Endothelial cell of umbilical vein (primary cell): ENCODE measurements around the gene LRRC8C. TPM values are rescaled to one million over a fixed set of nuclear protein-coding genes. Genes with fewer than 3 reads are reported as not detected.
A peak's percentile ranks its signal among the peaks of the same experiment; 100 is the strongest.

Experiments
- BruUV-seq: library from RNA; stranded (reverse); fragments of 400-500 nt; replicated peaks from 2 replicates; lab custom pipeline; 2021; lab: Mats Ljungman, UMichigan
- CTCF ChIA-PET: fragments of 300-600, 350-600 bp; sonication (Branson Sonifier 250); formaldehyde crosslinking; loops from one replicate; lab custom pipeline; 2021; ENCODE audit warnings: antibody characterized with exemption, inconsistent platforms; lab: Charles Lee
- POLR2A ChIA-PET: fragments of 300-600, 350-600 bp; sonication (Branson Sonifier 250); formaldehyde crosslinking; loops from one replicate; lab custom pipeline; 2021; ENCODE audit warnings: antibody characterized with exemption, inconsistent platforms; lab: Charles Lee
- DNase-seq: peaks from one replicate; pipeline ENCODE4 v3.0.0-alpha.2; 2011; ENCODE audit warnings: low read depth, low spot score
- FAIRE-seq: peaks from 2 replicates; lab custom pipeline; 2011; peaks lifted over from hg19 to GRCh38; lab: Jason Lieb, UNC
- H2AFZ ChIP-seq: 2 replicates; pipeline ENCODE4 v1.6.0; 2012; ENCODE audit warnings: low read depth, low read length, control low read depth, inconsistent platforms
- H3K27ac ChIP-seq: 2 replicates; pipeline ENCODE4 v1.5.1; 2011; ENCODE audit warnings: low read depth, mild to moderate bottlenecking, control low read depth, low read length, moderate library complexity; ENCODE audit not compliant: insufficient read depth
- H3K27me3 ChIP-seq, 2 experiments: 2 replicates each; pipeline versions ENCODE4 v1.6.0 to v1.6.1; 2011; ENCODE audit warnings: low read length in 2 of 2, mixed read lengths in 1 of 2; ENCODE audit not compliant: control insufficient read depth in 2 of 2, insufficient read depth in 2 of 2
- H3K36me3 ChIP-seq, 2 experiments: 2 replicates in 1 of 2; 3 replicates in 1 of 2; pipeline ENCODE4 v1.5.1; 2011; ENCODE audit warnings: low read length in 2 of 2, mild to moderate bottlenecking in 1 of 2, moderate library complexity in 1 of 2; ENCODE audit not compliant: control insufficient read depth in 2 of 2, insufficient read depth in 2 of 2; ENCODE audit errors: extremely low read depth in 1 of 2
- H3K4me1 ChIP-seq: 3 replicates; pipeline ENCODE4 v1.5.1; 2011; ENCODE audit warnings: mild to moderate bottlenecking, low read length; ENCODE audit not compliant: control insufficient read depth, insufficient read depth; ENCODE audit errors: extremely low read depth
- H3K4me2 ChIP-seq: 2 replicates; pipeline ENCODE4 v1.6.1; 2011; ENCODE audit warnings: low read length, control low read depth, mixed read lengths; ENCODE audit not compliant: insufficient read depth
- H3K4me3 ChIP-seq, 3 experiments: fragments of 200-600 bp in 1 of 3; sonication (generic), shearing (Covaris generic) in 1 of 3; replicated peaks in 1 of 3; 2 replicates each; pipeline ENCODE4 v1.5.1; 2011 to 2016; ENCODE audit warnings: control low read depth in 3 of 3, low read length in 3 of 3, mild to moderate bottlenecking in 2 of 3, inconsistent platforms in 1 of 3, low read depth in 1 of 3, moderate library complexity in 1 of 3; ENCODE audit not compliant: insufficient read depth in 1 of 3
- H3K79me2 ChIP-seq: 2 replicates; pipeline ENCODE4 v1.6.0; 2012; ENCODE audit warnings: low read length, inconsistent platforms; ENCODE audit not compliant: control insufficient read depth, insufficient read depth
- H3K9ac ChIP-seq: replicated peaks from 2 replicates; pipeline ENCODE3; 2011; ENCODE audit warnings: low read length, control low read depth; ENCODE audit not compliant: insufficient read depth; ENCODE audit errors: extremely low read depth
- H3K9me1 ChIP-seq: replicated peaks from 3 replicates; pipeline ENCODE4 v1.6.0; 2011; ENCODE audit warnings: mild to moderate bottlenecking, low read length; ENCODE audit not compliant: control insufficient read depth, insufficient read depth; ENCODE audit errors: extremely low read depth
- H3K9me3 ChIP-seq: replicated peaks from 2 replicates; pipeline ENCODE4 v1.5.1; 2012; ENCODE audit warnings: low read length, inconsistent platforms; ENCODE audit not compliant: control insufficient read depth, insufficient read depth
- H4K20me1 ChIP-seq: replicated peaks from 2 replicates; pipeline ENCODE3; 2011; ENCODE audit warnings: mild to moderate bottlenecking, low read length; ENCODE audit not compliant: control insufficient read depth, insufficient read depth; ENCODE audit errors: extremely low read depth
- EZH2 ChIP-seq: IDR thresholded peaks from 2 replicates; pipeline ENCODE4 v1.6.1; 2012; ENCODE audit warnings: borderline replicate concordance, low read depth, mild to moderate bottlenecking, moderate library complexity, low read length, inconsistent platforms; ENCODE audit not compliant: severe bottlenecking
- FOS ChIP-seq: IDR thresholded peaks from 2 replicates; pipeline ENCODE4 v1.6.1; 2011; ENCODE audit warnings: mild to moderate bottlenecking, low read length, moderate library complexity, borderline replicate concordance; ENCODE audit not compliant: insufficient read depth
- GATA2 ChIP-seq: IDR thresholded peaks from 2 replicates; pipeline ENCODE4 v1.7.0; 2011; ENCODE audit warnings: low read depth, mild to moderate bottlenecking, moderate library complexity, mixed read lengths, low read length; ENCODE audit not compliant: insufficient read length, insufficient read depth
- JUN ChIP-seq: IDR thresholded peaks from 2 replicates; pipeline ENCODE4 v1.6.1; 2011; ENCODE audit warnings: borderline replicate concordance, low read depth; ENCODE audit not compliant: insufficient read length, insufficient read depth
- MAX ChIP-seq: IDR thresholded peaks from 2 replicates; pipeline ENCODE4 v1.6.1; 2011; ENCODE audit not compliant: insufficient read depth, insufficient read length
- MYC ChIP-seq: IDR thresholded peaks from one replicate; pipeline ENCODE4 v1.6.1; 2011; ENCODE audit warnings: mild to moderate bottlenecking, low read depth, low read length
- POLR2A ChIP-seq: IDR thresholded peaks from 2 replicates; pipeline ENCODE4 v1.6.1; 2012; ENCODE audit warnings: low read depth, mild to moderate bottlenecking, control low read depth, low read length
- POLR2AphosphoS5 ChIP-seq: IDR thresholded peaks from 2 replicates; pipeline ENCODE4 v1.6.1; 2012; ENCODE audit warnings: low read depth, mild to moderate bottlenecking, control low read depth, low read length, moderate library complexity; ENCODE audit not compliant: insufficient read depth
- dilution Hi-C: fragments of 300-500 bp; cut with MboI; formaldehyde crosslinking; loops from one replicate; pipeline ENCODE4 v1.15.0; 2019; ENCODE audit warnings: low sequenced_read_pairs; ENCODE audit not compliant: extremely low pct_ligation_motif_present
- intact Hi-C: fragments of 100-400 bp; cut with micrococcal nuclease; formaldehyde crosslinking; loops from one replicate; pipeline ENCODE4 v1.10.0; 2022
- polyA plus RNA-seq, 4 experiments: library from polyadenylated mRNA; depleted of rRNA in 3 of 4; stranded (reverse) in 3 of 4; unstranded in 1 of 4; fragments of >200 nt; gene quantifications; 2 replicates each; pipeline versions ENCODE4 v1.2.1 to v1.2.3, GENCODE V29; 2011 to 2012; ENCODE audit warnings: missing spikeins in 1 of 4
- total RNA-seq: library from RNA; stranded (reverse); gene quantifications from 2 replicates; pipeline ENCODE4 v1.2.3, GENCODE V29; 2021
- TF ChIP-seq, protein P1 (sequence below), 2 donors: IDR thresholded peaks; 1 replicate in 1 of 2; 2 replicates in 1 of 2; pipeline ENCODE4 v1.5.1; 2011; ENCODE audit warnings: low read length in 2 of 2, mild to moderate bottlenecking in 2 of 2, moderate library complexity in 2 of 2, control low read depth in 1 of 2, inconsistent platforms in 1 of 2, low read depth in 1 of 2; ENCODE audit not compliant: insufficient read depth in 1 of 2; ENCODE audit errors: extremely low read depth in 1 of 2

Gene LRRC8C
- total and polyA plus RNA-seq, 2 donors (not counting 3 experiments of a cell fraction or from before 2014, with no cell fraction given): 33.6 to 51.5 TPM

- no peaks in the 10 kb centered on the region for H4K20me1 ChIP-seq
- intact Hi-C loops: no loop called here
- no TSS peak for BruUV-seq
- POLR2A ChIA-PET: no interaction called here
- H3K4me3 ChIP-seq: no peak overlapping the region
- H3K79me2 ChIP-seq: no peaks in the 10 kb centered on the region
- H3K9me1 ChIP-seq: no peaks in the 10 kb centered on the region
- dilution Hi-C loops: no loop called here
- H3K4me1 ChIP-seq: peaks cover 40% of the 10 kb centered on the region
- H2AFZ ChIP-seq: no peak overlapping the region
- H3K9me3 ChIP-seq: no peaks in the 10 kb centered on the region
- no peak overlapping the region for H3K27ac ChIP-seq
- no peaks in the 10 kb centered on the region for H3K27me3 ChIP-seq
- H3K9ac ChIP-seq: no peak overlapping the region
- DNase-seq (peak; percentile 73), FAIRE-seq (no peak)
- CTCF ChIA-PET: interaction anchor here (0.8 to 2.6 kb wide), 5 partner anchors 8 to 95 kb away, joined by 3 to 11 read pairs (median 3); partner anchors contain the start of gene LRRC8C
- no peak overlapping the region for H3K4me2 ChIP-seq
- H3K36me3 ChIP-seq: no peaks in the 10 kb centered on the region
- TF ChIP-seq, protein P1, sequence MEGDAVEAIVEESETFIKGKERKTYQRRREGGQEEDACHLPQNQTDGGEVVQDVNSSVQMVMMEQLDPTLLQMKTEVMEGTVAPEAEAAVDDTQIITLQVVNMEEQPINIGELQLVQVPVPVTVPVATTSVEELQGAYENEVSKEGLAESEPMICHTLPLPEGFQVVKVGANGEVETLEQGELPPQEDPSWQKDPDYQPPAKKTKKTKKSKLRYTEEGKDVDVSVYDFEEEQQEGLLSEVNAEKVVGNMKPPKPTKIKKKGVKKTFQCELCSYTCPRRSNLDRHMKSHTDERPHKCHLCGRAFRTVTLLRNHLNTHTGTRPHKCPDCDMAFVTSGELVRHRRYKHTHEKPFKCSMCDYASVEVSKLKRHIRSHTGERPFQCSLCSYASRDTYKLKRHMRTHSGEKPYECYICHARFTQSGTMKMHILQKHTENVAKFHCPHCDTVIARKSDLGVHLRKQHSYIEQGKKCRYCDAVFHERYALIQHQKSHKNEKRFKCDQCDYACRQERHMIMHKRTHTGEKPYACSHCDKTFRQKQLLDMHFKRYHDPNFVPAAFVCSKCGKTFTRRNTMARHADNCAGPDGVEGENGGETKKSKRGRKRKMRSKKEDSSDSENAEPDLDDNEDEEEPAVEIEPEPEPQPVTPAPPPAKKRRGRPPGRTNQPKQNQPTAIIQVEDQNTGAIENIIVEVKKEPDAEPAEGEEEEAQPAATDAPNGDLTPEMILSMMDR (IDR thresholded peaks at IDR 0.05; ENCODE audit: extremely low read depth in 1 of 2, insufficient read depth in 1 of 2, low read depth in 1 of 2, low read length in 2 of 2): no peak
- no peak for TF ChIP-seq POLR2A
- TF ChIP-seq MYC: no peak
- TF ChIP-seq MAX: no peak
- no peak for TF ChIP-seq EZH2
- no peak for TF ChIP-seq FOS
- TF ChIP-seq POLR2AphosphoS5: no peak
- no peak for TF ChIP-seq GATA2
- no peak for TF ChIP-seq JUN
Observed at GRCh38 chr1:89727517-89728312, 94.8 kb downstream of the LRRC8C start.
